Retinal pigment epithelial cell (primary cell): ENCODE results near the gene RBCK1.
A peak's percentile ranks its signal among the peaks of the same experiment; 100 is the strongest.

Experiments used
- DNase-seq: peaks from one replicate; pipeline ENCODE4 v3.0.0-alpha.2; 2010; ENCODE audit warnings: low read depth
- H3K4me3 ChIP-seq: 2 replicates; pipeline ENCODE4 v1.5.1; 2011; ENCODE audit warnings: mild to moderate bottlenecking, low read length, control low read depth, moderate library complexity
- TF ChIP-seq, protein P1 (sequence below): conservative IDR thresholded peaks from 2 replicates; pipeline ENCODE4 v1.5.1; 2011; ENCODE audit warnings: low read depth, low read length, control low read depth, inconsistent platforms

Gene RBCK1

DNA sequence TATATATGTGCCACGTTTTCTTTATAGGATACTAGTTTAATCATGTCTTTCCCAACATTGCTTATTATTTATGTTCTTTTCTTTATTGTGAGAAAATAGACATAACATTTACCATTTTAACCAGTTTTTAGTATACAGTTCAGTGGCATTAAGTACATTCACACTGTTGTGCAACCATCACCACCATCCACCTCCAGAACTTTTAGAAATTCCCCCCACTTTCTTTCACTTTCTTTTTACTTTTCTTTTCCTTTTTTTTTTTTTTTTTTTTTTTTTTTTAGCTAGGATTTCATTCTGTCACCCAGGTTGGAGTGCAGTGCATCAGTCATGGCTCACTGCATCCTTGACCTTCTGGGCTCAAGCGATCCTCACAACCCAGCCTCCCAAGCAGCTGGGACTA lies 18.5 kb downstream of the RBCK1 start:
- H3K4me3 ChIP-seq = no peak overlapping the region
- TF ChIP-seq, protein P1, sequence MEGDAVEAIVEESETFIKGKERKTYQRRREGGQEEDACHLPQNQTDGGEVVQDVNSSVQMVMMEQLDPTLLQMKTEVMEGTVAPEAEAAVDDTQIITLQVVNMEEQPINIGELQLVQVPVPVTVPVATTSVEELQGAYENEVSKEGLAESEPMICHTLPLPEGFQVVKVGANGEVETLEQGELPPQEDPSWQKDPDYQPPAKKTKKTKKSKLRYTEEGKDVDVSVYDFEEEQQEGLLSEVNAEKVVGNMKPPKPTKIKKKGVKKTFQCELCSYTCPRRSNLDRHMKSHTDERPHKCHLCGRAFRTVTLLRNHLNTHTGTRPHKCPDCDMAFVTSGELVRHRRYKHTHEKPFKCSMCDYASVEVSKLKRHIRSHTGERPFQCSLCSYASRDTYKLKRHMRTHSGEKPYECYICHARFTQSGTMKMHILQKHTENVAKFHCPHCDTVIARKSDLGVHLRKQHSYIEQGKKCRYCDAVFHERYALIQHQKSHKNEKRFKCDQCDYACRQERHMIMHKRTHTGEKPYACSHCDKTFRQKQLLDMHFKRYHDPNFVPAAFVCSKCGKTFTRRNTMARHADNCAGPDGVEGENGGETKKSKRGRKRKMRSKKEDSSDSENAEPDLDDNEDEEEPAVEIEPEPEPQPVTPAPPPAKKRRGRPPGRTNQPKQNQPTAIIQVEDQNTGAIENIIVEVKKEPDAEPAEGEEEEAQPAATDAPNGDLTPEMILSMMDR = no peak
- DNase-seq = no peak

DNA sequence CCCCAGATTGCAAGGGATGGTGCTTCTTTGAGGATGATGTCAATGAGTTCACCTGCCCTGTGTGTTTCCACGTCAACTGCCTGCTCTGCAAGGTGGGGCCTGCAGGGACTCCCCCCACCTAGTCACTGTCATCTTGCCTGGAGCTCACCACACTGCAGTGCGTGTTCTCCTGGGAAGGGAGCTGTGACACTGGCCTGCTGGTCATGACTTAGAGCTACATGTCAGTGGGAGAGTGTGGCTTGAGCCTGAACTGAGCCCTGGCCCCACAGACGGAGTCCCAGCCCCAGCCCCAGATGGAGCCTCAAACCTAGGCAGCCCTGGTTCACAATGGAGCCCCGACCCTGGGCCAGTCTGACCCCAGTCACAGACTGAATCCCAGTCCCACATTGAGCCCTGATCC lies 19.3 kb downstream of the RBCK1 start:
- TF ChIP-seq, protein P1 = no peak
- H3K4me3 ChIP-seq = no peak overlapping the region
- DNase-seq = no peak

DNA sequence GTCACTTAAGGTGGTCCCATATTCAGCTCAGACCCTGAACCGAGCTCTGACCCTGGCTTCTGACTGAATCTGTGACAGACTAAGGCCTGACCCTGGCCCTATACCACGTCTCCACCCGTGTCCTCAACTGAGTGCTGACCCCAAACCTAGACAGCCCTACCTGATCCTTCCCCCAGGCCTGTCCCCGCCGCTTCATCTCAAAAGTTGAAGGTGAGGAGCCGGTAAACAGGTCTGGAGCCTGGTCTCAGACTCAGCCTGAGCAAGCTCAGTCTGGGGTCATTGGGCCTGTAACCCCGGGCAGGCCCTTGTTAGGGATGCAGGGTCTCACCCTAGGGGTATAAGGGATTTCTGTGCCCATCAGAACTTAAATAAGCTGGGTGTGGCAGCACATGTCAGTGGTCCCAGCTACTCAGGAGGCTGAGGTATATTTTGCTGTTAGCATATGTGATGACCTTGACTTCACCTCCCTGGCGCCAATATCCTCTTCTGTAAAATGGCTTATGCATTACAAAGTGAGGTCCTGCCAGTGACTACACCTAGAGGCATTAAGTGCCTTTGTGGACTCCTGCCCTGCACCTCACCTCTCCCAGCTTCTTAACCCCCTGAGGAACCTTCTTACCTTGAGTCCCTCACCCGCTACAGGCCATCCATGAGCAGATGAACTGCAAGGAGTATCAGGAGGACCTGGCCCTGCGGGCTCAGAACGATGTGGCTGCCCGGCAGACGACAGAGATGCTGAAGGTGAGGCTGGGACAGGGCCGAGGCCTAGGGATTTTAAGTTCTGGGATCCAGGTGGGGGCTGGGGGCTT lies 20.0 kb downstream of the RBCK1 start:
- TF ChIP-seq, protein P1 = no peak
- no peak overlapping the region for H3K4me3 ChIP-seq
- DNase-seq = no peak

DNA sequence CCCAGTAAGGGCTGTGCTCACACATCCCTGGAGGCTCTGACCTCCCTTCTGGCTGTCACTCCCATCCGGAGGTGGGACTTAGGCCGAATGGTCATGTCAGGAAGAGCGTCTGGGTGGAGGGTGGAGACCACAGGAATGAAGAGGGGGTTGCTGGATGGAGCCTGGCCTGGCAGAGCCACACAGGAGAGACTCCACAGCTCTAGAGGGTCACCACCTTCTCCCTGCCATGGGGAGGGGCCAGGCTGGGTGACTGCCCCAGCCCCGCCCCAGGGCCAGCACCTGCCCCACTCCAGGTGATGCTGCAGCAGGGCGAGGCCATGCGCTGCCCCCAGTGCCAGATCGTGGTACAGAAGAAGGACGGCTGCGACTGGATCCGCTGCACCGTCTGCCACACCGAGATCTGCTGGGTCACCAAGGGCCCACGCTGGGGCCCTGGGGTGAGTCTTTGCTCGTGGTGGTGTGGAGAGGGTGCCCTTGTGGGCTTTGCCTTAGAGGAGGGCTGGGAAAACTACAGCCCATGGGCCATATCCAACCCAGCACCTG lies 20.6 kb downstream of the RBCK1 start:
- TF ChIP-seq, protein P1 = no peak
- DNase-seq = no peak
- no peak overlapping the region for H3K4me3 ChIP-seq

DNA sequence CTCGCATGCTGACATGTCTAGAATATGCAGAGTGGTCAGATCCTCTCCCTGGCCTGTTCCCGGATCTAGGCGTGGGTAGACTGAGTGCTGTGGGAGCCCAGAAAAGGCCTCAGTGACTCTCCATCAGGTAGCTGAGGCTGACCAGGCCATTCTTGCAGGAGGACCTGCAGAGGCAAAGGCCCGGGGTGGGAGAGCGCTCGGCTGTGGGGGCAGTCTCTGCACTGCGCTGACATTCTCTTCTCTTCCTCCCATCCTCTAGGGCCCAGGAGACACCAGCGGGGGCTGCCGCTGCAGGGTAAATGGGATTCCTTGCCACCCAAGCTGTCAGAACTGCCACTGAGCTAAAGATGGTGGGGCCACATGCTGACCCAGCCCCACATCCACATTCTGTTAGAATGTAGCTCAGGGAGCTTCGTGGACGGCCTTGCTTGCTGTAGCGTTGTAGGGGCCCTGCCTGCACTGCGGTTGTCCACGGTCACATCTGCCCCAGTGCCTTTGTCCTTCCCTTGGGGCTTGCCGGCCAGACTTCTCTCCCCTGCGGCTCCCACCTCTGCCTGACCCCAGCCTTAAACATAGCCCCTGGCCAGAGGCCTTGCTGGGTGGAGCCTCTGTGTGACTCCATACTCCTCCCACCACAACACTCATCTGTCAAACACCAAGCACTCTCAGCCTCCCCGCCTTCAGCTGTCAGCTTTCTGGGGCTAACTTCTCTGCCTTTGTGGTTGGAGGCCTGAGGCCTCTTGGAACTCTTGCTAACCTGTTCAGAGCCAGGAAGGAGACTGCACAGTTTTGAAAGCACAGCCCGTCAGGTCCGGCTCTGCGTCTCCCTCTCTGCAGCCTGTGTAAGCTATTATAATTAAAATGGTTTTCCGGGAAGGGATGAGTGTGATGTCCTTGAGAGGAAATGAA lies 22.2 kb downstream of the RBCK1 start:
- TF ChIP-seq, protein P1 = no peak
- DNase-seq = no peak
- no peak overlapping the region for H3K4me3 ChIP-seq

DNA sequence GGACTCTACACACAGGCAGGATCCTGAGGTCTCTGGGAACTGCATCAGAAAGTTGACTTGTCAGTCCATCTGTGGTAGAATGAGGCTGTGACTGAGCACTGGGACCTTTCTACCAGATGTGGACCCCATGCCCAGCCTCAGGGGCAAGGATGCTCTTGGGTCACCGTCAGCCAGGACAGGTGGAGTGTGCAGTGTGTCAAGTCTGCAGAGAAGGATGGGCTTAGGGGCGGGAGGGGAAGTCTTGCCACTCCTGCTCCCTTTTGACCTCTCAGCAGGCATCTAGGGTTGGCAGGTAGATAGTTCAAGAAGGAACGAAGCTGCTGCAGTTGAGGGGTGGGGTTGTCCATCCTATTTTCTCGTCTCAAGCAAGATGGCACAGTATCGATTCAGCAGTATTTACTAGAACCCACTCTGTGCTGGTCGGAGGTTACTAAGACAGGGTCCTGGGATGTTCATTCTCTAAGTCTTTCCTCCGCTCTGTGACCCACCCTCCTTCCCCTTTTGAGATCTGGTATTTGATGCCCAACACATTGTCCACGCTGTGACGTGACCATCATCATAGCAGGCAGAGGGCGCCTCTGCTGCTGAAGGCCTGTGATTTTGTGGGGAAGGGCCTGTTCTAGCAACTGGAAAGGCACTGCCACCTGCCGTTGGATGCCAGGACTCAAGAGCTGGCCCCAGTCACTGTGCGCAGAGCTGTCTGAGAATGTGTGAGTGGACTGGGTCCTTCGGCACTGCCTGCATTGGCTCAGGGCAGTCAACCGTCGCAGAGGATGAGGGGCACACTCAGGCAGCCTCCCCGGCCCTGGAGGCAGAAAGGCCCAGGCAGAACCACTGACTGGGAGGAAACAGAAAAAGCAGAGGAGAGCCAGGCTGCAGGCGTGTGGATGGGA lies 23.2 kb downstream of the RBCK1 start:
- H3K4me3 ChIP-seq = no peak overlapping the region
- DNase-seq = peak; percentile 58
- TF ChIP-seq, protein P1 = peak; percentile 83
